AG08395 (cell line): ENCODE data around the gene CCDC50.

Experiments used
- DNase-seq: peaks from one replicate; pipeline ENCODE4 v3.0.0; 2012; ENCODE audit warnings: mixed read lengths, low spot score

CCDC50 gene, protein sequence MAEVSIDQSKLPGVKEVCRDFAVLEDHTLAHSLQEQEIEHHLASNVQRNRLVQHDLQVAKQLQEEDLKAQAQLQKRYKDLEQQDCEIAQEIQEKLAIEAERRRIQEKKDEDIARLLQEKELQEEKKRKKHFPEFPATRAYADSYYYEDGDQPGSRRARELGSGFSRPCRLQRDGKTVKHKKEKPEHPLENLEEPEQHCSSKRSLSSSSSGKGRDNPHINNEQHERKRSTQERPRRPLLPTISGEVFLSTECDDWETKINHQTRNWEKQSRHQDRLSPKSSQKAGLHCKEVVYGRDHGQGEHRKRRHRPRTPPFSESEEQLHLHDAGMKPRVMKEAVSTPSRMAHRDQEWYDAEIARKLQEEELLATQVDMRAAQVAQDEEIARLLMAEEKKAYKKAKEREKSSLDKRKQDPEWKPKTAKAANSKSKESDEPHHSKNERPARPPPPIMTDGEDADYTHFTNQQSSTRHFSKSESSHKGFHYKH

DNA sequence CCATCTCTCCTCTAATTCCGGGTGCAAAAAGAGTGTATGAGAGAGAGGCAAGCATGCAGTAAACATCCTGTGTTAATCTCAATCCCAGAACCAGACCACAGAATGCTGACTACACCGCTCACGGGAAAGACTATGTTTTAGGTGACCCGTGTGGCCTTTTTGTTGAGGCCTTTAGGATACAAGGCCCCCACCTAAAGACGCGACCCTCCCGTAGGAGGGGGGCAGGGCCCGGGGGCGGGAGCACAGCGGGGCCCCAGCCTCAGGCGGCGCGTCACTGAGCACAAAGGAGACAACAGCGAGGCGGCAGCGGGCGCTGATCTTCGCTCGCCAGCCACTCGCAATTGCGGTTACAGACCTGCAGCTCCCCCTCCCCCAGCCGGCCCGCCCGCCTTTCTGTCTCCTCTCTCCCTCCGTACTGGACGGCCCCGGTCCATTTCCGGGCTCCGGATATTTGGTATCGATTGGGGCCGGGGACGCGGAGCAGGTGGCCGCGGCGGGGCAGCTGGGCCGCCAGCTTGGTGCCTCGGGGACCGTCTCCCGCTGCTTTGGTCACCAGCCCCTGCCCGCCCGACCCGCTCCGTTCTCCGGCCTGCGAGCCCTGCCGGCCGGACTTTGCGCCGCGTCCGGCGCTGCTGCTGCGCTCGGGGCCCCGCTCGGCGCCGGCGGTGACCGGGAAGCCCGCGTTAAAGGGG lies at the start of gene CCDC50:
Gene CCDC50, plus strand, starts transcription at position 433 of the 692 bp plus-strand sequence. CDS start 281 bp downstream, outside the sequence.
- DNase-seq, result peak; percentile 73

DNA sequence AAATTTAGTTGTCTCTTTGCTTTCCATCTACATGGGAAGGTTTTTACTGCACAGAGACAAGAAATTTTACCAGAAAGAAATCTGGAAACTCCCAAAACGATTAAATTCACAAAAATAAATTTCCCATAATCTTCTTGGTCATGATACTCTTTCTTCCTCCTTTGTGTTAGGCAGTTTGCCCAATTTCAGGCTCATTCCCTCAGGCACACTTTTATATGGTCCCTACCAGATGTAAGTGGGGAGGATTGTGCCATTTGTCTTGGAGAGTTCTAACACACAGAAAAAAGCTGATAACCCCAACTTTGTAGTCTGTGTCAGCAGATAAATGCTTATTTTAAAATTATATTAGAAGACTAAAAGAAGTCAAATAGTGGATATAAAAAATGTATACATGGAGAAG lies 49.1 kb upstream of the CCDC50 start:
- no peak for DNase-seq

- DNase-seq, result no peak
These were observed 48.3 kb upstream of the CCDC50 start for GRCh38 chr3:191280882-191281281.

DNA sequence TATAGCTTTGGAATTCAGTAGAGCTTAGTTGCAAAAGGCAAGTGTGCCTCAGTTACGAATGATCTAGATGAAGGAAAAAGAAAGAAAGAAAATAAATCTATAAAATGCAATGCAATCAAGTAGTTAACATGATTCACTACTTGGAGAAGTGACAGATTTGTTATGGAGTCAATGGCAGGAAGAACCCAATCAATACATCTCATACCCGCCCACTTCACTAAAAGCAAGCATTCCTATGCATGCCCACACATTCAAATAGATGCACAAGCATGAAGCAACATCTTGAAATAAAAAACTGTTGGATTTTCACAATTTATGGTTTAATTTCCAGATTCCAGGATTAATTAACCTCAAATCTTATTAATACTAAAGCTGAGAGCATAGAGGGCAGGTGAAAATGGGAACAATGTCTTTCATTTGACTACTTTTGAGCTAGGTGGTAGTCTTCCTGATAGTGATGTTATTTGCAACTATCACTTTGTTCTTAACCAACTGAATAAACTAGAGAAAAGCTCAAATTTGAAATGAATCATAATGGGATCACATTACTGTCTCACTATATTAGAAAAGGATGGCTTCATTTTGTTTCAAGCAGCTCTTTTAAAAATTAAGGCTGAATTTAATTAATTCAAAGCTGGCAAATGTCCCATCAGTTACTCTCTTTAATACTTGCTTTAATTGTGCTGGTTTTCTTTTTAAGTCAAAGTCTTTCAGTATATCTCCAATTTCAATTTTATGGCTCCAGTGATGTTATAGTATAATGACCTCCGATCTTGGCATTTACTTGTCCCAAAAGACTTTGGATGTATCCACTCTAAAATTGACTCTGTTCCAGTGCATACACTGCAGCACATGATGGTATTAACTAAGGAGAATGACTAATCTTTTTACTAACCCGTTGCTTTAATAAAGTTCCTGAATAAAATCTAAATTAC lies 46.7 kb upstream of the CCDC50 start:
- DNase-seq, result no peak

GRCh38 chr3:191283400-191283799 lies 45.8 kb upstream of the CCDC50 start:
- DNase-seq, result no peak

- DNase-seq, result no peak
These were observed 38.7 kb upstream of the CCDC50 start for GRCh38 chr3:191290311-191291025.

DNA sequence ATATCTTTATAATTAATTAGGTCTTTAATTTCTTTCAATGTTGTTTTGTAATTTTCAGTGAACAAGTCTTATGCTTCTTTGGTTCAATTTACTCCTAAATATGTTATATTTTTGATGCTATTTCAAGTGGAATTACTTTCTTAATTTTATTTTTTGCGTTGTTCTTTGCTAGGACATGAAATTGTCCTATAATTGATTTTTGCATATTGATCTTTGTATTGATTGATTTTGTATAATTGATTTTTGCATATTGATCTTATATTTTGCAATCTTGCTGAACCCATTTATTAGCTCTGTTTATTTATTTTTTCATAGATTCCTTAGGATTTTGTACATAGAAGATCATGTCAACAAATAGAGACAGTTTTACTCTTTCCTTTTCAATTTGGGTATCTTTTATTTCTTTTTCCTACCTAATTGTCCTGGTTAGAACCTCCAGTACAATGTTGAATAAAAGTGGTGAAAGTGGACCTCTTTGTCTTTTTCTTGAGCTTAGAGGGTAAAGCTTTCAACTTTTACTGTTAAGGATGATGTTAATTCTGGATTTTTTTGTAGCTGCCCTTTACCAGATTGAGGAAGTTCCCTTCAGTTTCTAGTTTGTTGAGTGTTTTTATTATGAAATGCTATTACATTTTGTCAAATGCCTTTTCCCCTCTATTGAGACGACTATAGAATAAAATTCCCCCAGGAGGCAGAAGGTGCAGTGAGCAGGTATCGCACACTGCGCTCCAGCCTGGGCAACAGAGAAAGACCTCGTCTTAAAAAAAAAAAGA lies 36.8 kb upstream of the CCDC50 start:
- DNase-seq, result no peak

DNA sequence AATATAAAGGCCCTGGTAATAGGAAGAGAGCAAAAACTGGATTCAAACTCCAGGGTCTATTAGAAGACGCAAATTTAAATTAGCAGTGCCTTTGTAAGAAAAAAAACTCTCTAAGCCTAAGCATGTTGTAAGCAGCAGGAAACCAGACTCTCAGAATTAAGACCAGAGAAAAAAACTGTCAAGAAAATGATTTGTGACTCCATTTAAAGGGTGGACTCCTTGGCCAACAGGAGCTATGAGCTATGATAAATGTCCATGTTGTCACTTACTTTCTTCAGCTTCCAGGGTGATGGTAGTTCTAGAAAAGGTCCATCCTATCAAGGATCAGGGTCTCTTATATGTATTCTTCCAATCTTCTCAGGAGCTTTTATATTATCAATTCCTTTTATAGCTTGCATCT lies 34.9 kb upstream of the CCDC50 start:
- no peak for DNase-seq

GRCh38 chr3:191296041-191296541 lies 33.1 kb upstream of the CCDC50 start:
- no peak for DNase-seq

GRCh38 chr3:191298846-191299245 lies 30.3 kb upstream of the CCDC50 start:
- no peak for DNase-seq

- no peak for DNase-seq
These were observed 28.8 kb upstream of the CCDC50 start for GRCh38 chr3:191300422-191300821.

DNA sequence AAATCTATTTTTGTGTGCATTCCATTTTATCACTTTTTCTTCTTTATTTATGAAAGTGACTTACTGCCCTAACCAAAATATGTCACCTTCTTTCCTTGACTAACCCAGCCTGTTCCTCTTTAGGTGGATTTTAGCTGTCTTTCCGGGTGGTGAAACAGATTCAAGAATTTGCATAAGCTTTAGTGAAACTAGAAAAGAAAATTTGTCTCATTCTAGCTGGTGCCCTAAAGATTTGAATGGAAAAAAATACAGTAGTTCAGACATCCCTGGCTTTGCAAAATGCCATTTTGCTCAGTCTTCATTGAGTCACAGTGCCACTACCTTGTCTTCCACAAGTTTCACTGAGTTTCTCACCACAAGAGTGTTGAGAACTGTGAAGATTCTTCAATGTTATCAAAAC lies 28.2 kb upstream of the CCDC50 start:
- DNase-seq, result no peak

DNA sequence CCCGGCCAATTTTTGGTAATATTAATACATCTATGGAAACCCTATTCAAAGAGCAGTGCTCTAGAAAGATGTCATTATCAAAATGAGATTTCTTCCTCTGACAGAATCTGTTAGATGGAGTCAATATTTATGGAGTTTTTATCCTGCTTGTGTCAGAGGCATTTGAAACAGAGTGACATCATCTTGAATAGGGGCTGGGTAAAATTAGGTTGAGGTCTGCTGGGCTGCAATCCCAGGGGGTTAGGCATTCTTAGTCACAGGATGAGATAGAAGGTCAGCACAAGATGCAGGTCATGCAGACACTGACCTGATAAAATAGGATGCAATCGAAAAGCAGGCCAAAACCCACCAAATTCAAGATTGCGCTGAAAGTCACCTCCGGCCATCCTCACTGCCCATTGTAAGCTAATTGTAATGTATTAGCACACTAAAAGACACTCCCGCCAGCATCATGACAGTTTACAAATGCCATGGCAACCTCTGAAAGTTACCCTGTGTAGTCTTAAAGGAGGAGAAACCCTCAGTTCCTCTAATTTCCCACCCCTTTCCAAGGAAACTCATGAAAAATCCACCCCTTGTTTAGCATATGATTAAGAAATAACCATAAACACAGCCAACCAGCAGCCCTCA lies 27.3 kb upstream of the CCDC50 start:
- DNase-seq, result no peak

GRCh38 chr3:191302451-191302850 lies 26.7 kb upstream of the CCDC50 start:
- no peak for DNase-seq

GRCh38 chr3:191303596-191303995 lies 25.6 kb upstream of the CCDC50 start:
- DNase-seq, result no peak

- DNase-seq, result no peak
These were observed 22.8 kb upstream of the CCDC50 start for GRCh38 chr3:191306428-191306827.

DNA sequence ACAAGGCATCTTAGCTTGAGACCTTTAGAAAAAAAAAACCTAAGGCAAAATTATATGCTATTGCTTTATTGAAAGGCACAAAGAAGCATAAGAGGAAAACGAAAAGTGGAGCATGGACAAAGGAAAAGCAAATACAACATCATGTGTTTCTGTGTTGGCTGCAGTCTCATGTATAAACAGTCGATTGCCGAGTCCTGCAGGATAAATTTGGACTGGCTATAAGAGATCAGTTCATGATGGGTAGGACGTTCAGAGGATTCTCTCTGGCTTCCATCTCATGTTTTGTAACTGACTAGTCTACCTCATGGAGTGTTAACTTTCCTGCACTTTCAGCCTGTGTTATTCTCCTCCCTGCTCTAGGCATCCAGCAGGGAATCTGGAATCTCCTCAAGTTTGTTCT lies 21.9 kb upstream of the CCDC50 start:
- DNase-seq, result no peak

- no peak for DNase-seq
These were observed 15.9 kb upstream of the CCDC50 start for GRCh38 chr3:191313296-191313695.

- no peak for DNase-seq
These were observed 15.0 kb upstream of the CCDC50 start for GRCh38 chr3:191314109-191314728.
